ENCODE data around the gene HESX1.

The HESX1 gene

DNA sequence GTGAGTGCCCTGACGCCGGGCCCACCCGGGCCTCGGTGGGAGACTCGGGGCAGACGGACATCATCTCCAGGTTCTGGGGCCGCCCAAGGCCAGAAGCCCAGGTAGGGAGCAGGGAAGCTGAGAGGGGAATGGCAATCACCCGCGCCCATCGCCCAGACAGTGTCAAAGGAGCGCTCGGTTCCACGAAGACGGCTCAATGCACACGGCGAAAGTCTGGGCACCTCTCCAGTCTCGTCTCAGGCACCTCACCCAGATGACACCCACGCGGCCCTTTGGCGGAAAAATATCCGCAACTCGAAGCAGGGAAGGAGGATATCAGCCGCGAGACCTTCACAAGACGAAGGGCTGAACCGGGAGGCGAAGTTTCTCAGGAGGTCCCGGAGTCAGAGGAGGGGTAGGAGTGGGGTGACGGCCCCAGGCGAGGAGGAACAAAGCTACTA is 35.5 kb downstream of the HESX1 start:
- H3K79me2 ChIP-seq (ENCODE audit: insufficient read depth, low read length): no peaks in the 10 kb centered on the region
- H3K9me3 ChIP-seq (ENCODE audit: insufficient read depth, low read depth, low read length): no peaks in the 10 kb centered on the region
- H3K27me3 ChIP-seq (ENCODE audit: insufficient read depth, low read length, poor library complexity, severe bottlenecking): no peaks in the 10 kb centered on the region
- no peaks in the 10 kb centered on the region for H3F3A ChIP-seq (ENCODE audit: low read depth)
- TF ChIP-seq, protein P1, sequence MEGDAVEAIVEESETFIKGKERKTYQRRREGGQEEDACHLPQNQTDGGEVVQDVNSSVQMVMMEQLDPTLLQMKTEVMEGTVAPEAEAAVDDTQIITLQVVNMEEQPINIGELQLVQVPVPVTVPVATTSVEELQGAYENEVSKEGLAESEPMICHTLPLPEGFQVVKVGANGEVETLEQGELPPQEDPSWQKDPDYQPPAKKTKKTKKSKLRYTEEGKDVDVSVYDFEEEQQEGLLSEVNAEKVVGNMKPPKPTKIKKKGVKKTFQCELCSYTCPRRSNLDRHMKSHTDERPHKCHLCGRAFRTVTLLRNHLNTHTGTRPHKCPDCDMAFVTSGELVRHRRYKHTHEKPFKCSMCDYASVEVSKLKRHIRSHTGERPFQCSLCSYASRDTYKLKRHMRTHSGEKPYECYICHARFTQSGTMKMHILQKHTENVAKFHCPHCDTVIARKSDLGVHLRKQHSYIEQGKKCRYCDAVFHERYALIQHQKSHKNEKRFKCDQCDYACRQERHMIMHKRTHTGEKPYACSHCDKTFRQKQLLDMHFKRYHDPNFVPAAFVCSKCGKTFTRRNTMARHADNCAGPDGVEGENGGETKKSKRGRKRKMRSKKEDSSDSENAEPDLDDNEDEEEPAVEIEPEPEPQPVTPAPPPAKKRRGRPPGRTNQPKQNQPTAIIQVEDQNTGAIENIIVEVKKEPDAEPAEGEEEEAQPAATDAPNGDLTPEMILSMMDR (conservative IDR thresholded peaks at IDR 0.05; ENCODE audit: low read length): no peak
- no peak for TF ChIP-seq EZH2phosphoT487 (IDR thresholded peaks at IDR 0.05; ENCODE audit: borderline replicate concordance)
- H4K20me1 ChIP-seq (ENCODE audit: insufficient read depth, low read length, poor library complexity, severe bottlenecking): no peaks in the 10 kb centered on the region
- H3K36me3 ChIP-seq (ENCODE audit: insufficient read depth, low read length): no peaks in the 10 kb centered on the region
- H3K4me3 ChIP-seq (ENCODE audit: low read length, poor library complexity, severe bottlenecking): no peak overlapping the region
- H3K9me2 ChIP-seq (replicated peaks; ENCODE audit: low read depth, low read length): no peaks in the 10 kb centered on the region
- H3K4me1 ChIP-seq (ENCODE audit: insufficient read depth, low read length, poor library complexity, severe bottlenecking): peaks cover 15% of the 10 kb centered on the region
- no peak overlapping the region for H2AFZ ChIP-seq (ENCODE audit: low read length)
- H3K9ac ChIP-seq (ENCODE audit: low read depth, low read length, poor library complexity, severe bottlenecking): no peak overlapping the region
- H3K4me2 ChIP-seq (ENCODE audit: low read depth, low read length, poor library complexity, severe bottlenecking): no peak overlapping the region

- Histone ChIP-seq H3K9me3 (ENCODE audit: insufficient read depth, low read depth, low read length) (no peaks in the 10 kb centered on the region), H3K9me2 (replicated peaks; ENCODE audit: low read depth, low read length) (no peaks in the 10 kb centered on the region), H3K4me2 (ENCODE audit: low read depth, low read length, poor library complexity, severe bottlenecking) (no peak overlapping the region), H3K27me3 (ENCODE audit: insufficient read depth, low read length, poor library complexity, severe bottlenecking) (no peaks in the 10 kb centered on the region), H3K36me3 (ENCODE audit: insufficient read depth, low read length) (no peaks in the 10 kb centered on the region), H3K79me2 (ENCODE audit: insufficient read depth, low read length) (no peaks in the 10 kb centered on the region), H3K9ac (ENCODE audit: low read depth, low read length, poor library complexity, severe bottlenecking) (no peak overlapping the region), H2AFZ (ENCODE audit: low read length) (no peak overlapping the region), H3K4me3 (ENCODE audit: low read length, poor library complexity, severe bottlenecking) (no peak overlapping the region), H3F3A (ENCODE audit: low read depth) (no peaks in the 10 kb centered on the region), H4K20me1 (ENCODE audit: insufficient read depth, low read length, poor library complexity, severe bottlenecking) (no peaks in the 10 kb centered on the region), H3K4me1 (ENCODE audit: insufficient read depth, low read length, poor library complexity, severe bottlenecking) (peaks cover 19% of the 10 kb centered on the region)
- TF ChIP-seq EZH2phosphoT487 (IDR thresholded peaks at IDR 0.05; ENCODE audit: borderline replicate concordance): no peak
- TF ChIP-seq, protein P1 (conservative IDR thresholded peaks at IDR 0.05; ENCODE audit: low read length): no peak
These were observed 36.0 kb downstream of the HESX1 start for GRCh38 chr3:57163751-57164150.

DNA sequence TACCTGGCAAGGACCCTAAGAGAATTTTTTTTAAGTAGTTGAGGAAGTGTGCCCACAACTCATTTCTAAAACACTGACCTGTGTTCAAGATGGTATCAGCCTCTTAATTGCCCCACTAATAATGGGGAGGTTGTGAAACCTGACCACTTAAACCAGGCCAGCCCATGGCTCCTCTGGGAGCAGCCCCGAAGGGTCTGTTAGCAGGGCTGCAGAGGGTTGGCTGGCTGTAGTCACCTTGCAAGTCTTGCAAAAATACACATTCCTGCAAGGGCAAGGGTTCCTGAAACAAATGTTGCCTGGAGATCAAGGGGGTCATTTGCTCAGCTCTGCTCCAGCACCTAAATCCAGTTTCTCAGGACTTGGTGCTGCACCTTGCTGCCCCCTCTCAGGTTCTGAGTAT is 37.9 kb downstream of the HESX1 start:
- no peaks in the 10 kb centered on the region for H3K9me2 ChIP-seq (replicated peaks; ENCODE audit: low read depth, low read length)
- H3K4me1 ChIP-seq (ENCODE audit: insufficient read depth, low read length, poor library complexity, severe bottlenecking): peaks cover 37% of the 10 kb centered on the region
- no peak overlapping the region for H3K4me3 ChIP-seq (ENCODE audit: low read length, poor library complexity, severe bottlenecking)
- no peaks in the 10 kb centered on the region for H3K9me3 ChIP-seq (ENCODE audit: insufficient read depth, low read depth, low read length)
- no peaks in the 10 kb centered on the region for H4K20me1 ChIP-seq (ENCODE audit: insufficient read depth, low read length, poor library complexity, severe bottlenecking)
- no peaks in the 10 kb centered on the region for H3F3A ChIP-seq (ENCODE audit: low read depth)
- TF ChIP-seq EZH2phosphoT487 (IDR thresholded peaks at IDR 0.05; ENCODE audit: borderline replicate concordance): no peak
- TF ChIP-seq, protein P1 (conservative IDR thresholded peaks at IDR 0.05; ENCODE audit: low read length): no peak
- H3K27me3 ChIP-seq (ENCODE audit: insufficient read depth, low read length, poor library complexity, severe bottlenecking): no peaks in the 10 kb centered on the region
- no peaks in the 10 kb centered on the region for H3K36me3 ChIP-seq (ENCODE audit: insufficient read depth, low read length)
- H3K4me2 ChIP-seq (ENCODE audit: low read depth, low read length, poor library complexity, severe bottlenecking): no peak overlapping the region
- no peaks in the 10 kb centered on the region for H3K79me2 ChIP-seq (ENCODE audit: insufficient read depth, low read length)
- no peak overlapping the region for H3K9ac ChIP-seq (ENCODE audit: low read depth, low read length, poor library complexity, severe bottlenecking)
- H2AFZ ChIP-seq (ENCODE audit: low read length): no peak overlapping the region

All from Loucy (cell line).